WTC11 (cell line): ENCODE results near the gene FHAD1.

Source experiments
- CTCF ChIP-seq: fragments of 200-600 bp; IDR thresholded peaks from 2 replicates; pipeline ENCODE4 v1.8.0; 2022; ENCODE audit warnings: antibody characterized with exemption
- FOXP1 ChIP-seq: sonication (generic); formaldehyde crosslinking; IDR thresholded peaks from 2 replicates; pipeline ENCODE4 v1.8.0; 2022; ENCODE audit warnings: missing genetic modification reagents, mild to moderate bottlenecking, moderate library complexity, borderline replicate concordance
- MAX ChIP-seq: sonication (generic); formaldehyde crosslinking; IDR thresholded peaks from 2 replicates; pipeline ENCODE4 v1.8.0; 2022; ENCODE audit warnings: mild to moderate bottlenecking, missing genetic modification reagents
- USF1 ChIP-seq: sonication (generic); formaldehyde crosslinking; IDR thresholded peaks from 2 replicates; pipeline ENCODE4 v1.8.0; 2022; ENCODE audit warnings: mild to moderate bottlenecking, missing genetic modification reagents

- TF ChIP-seq CTCF (no peak), FOXP1 (CRISPR knock-in tag) (no peak), USF1 (CRISPR knock-in tag) (no peak), MAX (CRISPR knock-in tag) (no peak)
Observed at GRCh38 chr1:15423355-15424077, 176.5 kb downstream of the FHAD1 start.
